Endothelial cell of umbilical vein (primary cell): ENCODE results near the gene RGL3. TPM values are rescaled to one million over a fixed set of nuclear protein-coding genes. Genes with fewer than 3 reads are reported as not detected.

ENCODE experiments used
- BruUV-seq: library from RNA; stranded (reverse); fragments of 400-500 nt; replicated peaks from 2 replicates; lab custom pipeline; 2021; lab: Mats Ljungman, UMichigan
- CTCF ChIA-PET: fragments of 300-600, 350-600 bp; sonication (Branson Sonifier 250); formaldehyde crosslinking; loops from one replicate; lab custom pipeline; 2021; ENCODE audit warnings: antibody characterized with exemption, inconsistent platforms; lab: Charles Lee
- POLR2A ChIA-PET: fragments of 300-600, 350-600 bp; sonication (Branson Sonifier 250); formaldehyde crosslinking; loops from one replicate; lab custom pipeline; 2021; ENCODE audit warnings: antibody characterized with exemption, inconsistent platforms; lab: Charles Lee
- DNase-seq: peaks from one replicate; pipeline ENCODE4 v3.0.0-alpha.2; 2011; ENCODE audit warnings: low read depth, low spot score
- FAIRE-seq: peaks from 2 replicates; lab custom pipeline; 2011; peaks lifted over from hg19 to GRCh38; lab: Jason Lieb, UNC
- H2AFZ ChIP-seq: 2 replicates; pipeline ENCODE4 v1.6.0; 2012; ENCODE audit warnings: low read depth, low read length, control low read depth, inconsistent platforms
- H3K27ac ChIP-seq: 2 replicates; pipeline ENCODE4 v1.5.1; 2011; ENCODE audit warnings: low read depth, mild to moderate bottlenecking, control low read depth, low read length, moderate library complexity; ENCODE audit not compliant: insufficient read depth
- H3K27me3 ChIP-seq, 2 experiments: 2 replicates each; pipeline versions ENCODE4 v1.6.0 to v1.6.1; 2011; ENCODE audit warnings: low read length in 2 of 2, mixed read lengths in 1 of 2; ENCODE audit not compliant: control insufficient read depth in 2 of 2, insufficient read depth in 2 of 2
- H3K36me3 ChIP-seq, 2 experiments: 2 replicates in 1 of 2; 3 replicates in 1 of 2; pipeline ENCODE4 v1.5.1; 2011; ENCODE audit warnings: low read length in 2 of 2, mild to moderate bottlenecking in 1 of 2, moderate library complexity in 1 of 2; ENCODE audit not compliant: control insufficient read depth in 2 of 2, insufficient read depth in 2 of 2; ENCODE audit errors: extremely low read depth in 1 of 2
- H3K4me1 ChIP-seq: 3 replicates; pipeline ENCODE4 v1.5.1; 2011; ENCODE audit warnings: mild to moderate bottlenecking, low read length; ENCODE audit not compliant: control insufficient read depth, insufficient read depth; ENCODE audit errors: extremely low read depth
- H3K4me2 ChIP-seq: 2 replicates; pipeline ENCODE4 v1.6.1; 2011; ENCODE audit warnings: low read length, control low read depth, mixed read lengths; ENCODE audit not compliant: insufficient read depth
- H3K4me3 ChIP-seq, 3 experiments: fragments of 200-600 bp in 1 of 3; sonication (generic), shearing (Covaris generic) in 1 of 3; replicated peaks in 1 of 3; 2 replicates each; pipeline ENCODE4 v1.5.1; 2011 to 2016; ENCODE audit warnings: control low read depth in 3 of 3, low read length in 3 of 3, mild to moderate bottlenecking in 2 of 3, inconsistent platforms in 1 of 3, low read depth in 1 of 3, moderate library complexity in 1 of 3; ENCODE audit not compliant: insufficient read depth in 1 of 3
- H3K79me2 ChIP-seq: 2 replicates; pipeline ENCODE4 v1.6.0; 2012; ENCODE audit warnings: low read length, inconsistent platforms; ENCODE audit not compliant: control insufficient read depth, insufficient read depth
- H3K9ac ChIP-seq: replicated peaks from 2 replicates; pipeline ENCODE3; 2011; ENCODE audit warnings: low read length, control low read depth; ENCODE audit not compliant: insufficient read depth; ENCODE audit errors: extremely low read depth
- H3K9me1 ChIP-seq: replicated peaks from 3 replicates; pipeline ENCODE4 v1.6.0; 2011; ENCODE audit warnings: mild to moderate bottlenecking, low read length; ENCODE audit not compliant: control insufficient read depth, insufficient read depth; ENCODE audit errors: extremely low read depth
- H3K9me3 ChIP-seq: replicated peaks from 2 replicates; pipeline ENCODE4 v1.5.1; 2012; ENCODE audit warnings: low read length, inconsistent platforms; ENCODE audit not compliant: control insufficient read depth, insufficient read depth
- H4K20me1 ChIP-seq: replicated peaks from 2 replicates; pipeline ENCODE3; 2011; ENCODE audit warnings: mild to moderate bottlenecking, low read length; ENCODE audit not compliant: control insufficient read depth, insufficient read depth; ENCODE audit errors: extremely low read depth
- CTCF ChIP-seq, 2 donors: IDR thresholded peaks; 1 replicate in 1 of 2; 2 replicates in 1 of 2; pipeline ENCODE4 v1.5.1; 2011; ENCODE audit warnings: low read length in 2 of 2, mild to moderate bottlenecking in 2 of 2, moderate library complexity in 2 of 2, control low read depth in 1 of 2, inconsistent platforms in 1 of 2, low read depth in 1 of 2; ENCODE audit not compliant: insufficient read depth in 1 of 2; ENCODE audit errors: extremely low read depth in 1 of 2
- EZH2 ChIP-seq: IDR thresholded peaks from 2 replicates; pipeline ENCODE4 v1.6.1; 2012; ENCODE audit warnings: borderline replicate concordance, low read depth, mild to moderate bottlenecking, moderate library complexity, low read length, inconsistent platforms; ENCODE audit not compliant: severe bottlenecking
- FOS ChIP-seq: IDR thresholded peaks from 2 replicates; pipeline ENCODE4 v1.6.1; 2011; ENCODE audit warnings: mild to moderate bottlenecking, low read length, moderate library complexity, borderline replicate concordance; ENCODE audit not compliant: insufficient read depth
- GATA2 ChIP-seq: IDR thresholded peaks from 2 replicates; pipeline ENCODE4 v1.7.0; 2011; ENCODE audit warnings: low read depth, mild to moderate bottlenecking, moderate library complexity, mixed read lengths, low read length; ENCODE audit not compliant: insufficient read length, insufficient read depth
- JUN ChIP-seq: IDR thresholded peaks from 2 replicates; pipeline ENCODE4 v1.6.1; 2011; ENCODE audit warnings: borderline replicate concordance, low read depth; ENCODE audit not compliant: insufficient read length, insufficient read depth
- MYC ChIP-seq: IDR thresholded peaks from one replicate; pipeline ENCODE4 v1.6.1; 2011; ENCODE audit warnings: mild to moderate bottlenecking, low read depth, low read length
- POLR2A ChIP-seq: IDR thresholded peaks from 2 replicates; pipeline ENCODE4 v1.6.1; 2012; ENCODE audit warnings: low read depth, mild to moderate bottlenecking, control low read depth, low read length
- POLR2AphosphoS5 ChIP-seq: IDR thresholded peaks from 2 replicates; pipeline ENCODE4 v1.6.1; 2012; ENCODE audit warnings: low read depth, mild to moderate bottlenecking, control low read depth, low read length, moderate library complexity; ENCODE audit not compliant: insufficient read depth
- dilution Hi-C: fragments of 300-500 bp; cut with MboI; formaldehyde crosslinking; loops from one replicate; pipeline ENCODE4 v1.15.0; 2019; ENCODE audit warnings: low sequenced_read_pairs; ENCODE audit not compliant: extremely low pct_ligation_motif_present
- intact Hi-C: fragments of 100-400 bp; cut with micrococcal nuclease; formaldehyde crosslinking; loops from one replicate; pipeline ENCODE4 v1.10.0; 2022
- polyA plus RNA-seq, 4 experiments: library from polyadenylated mRNA; depleted of rRNA in 3 of 4; stranded (reverse) in 3 of 4; unstranded in 1 of 4; fragments of >200 nt; gene quantifications; 2 replicates each; pipeline versions ENCODE4 v1.2.1 to v1.2.3, GENCODE V29; 2011 to 2012; ENCODE audit warnings: missing spikeins in 1 of 4
- total RNA-seq: library from RNA; stranded (reverse); gene quantifications from 2 replicates; pipeline ENCODE4 v1.2.3, GENCODE V29; 2021
- TF ChIP-seq, protein P1 (sequence below): IDR thresholded peaks from 2 replicates; pipeline ENCODE4 v1.6.1; 2011; ENCODE audit not compliant: insufficient read depth, insufficient read length

Gene RGL3
- total and polyA plus RNA-seq, 2 donors (not counting 3 experiments of a cell fraction or from before 2014, with no cell fraction given) = 0.23 to 5.2 TPM

GRCh38 chr19:11377237-11377636 lies 41.9 kb downstream of the RGL3 start:
- no peaks in the 10 kb centered on the region for H3K9me3 ChIP-seq
- ChIA-PET POLR2A (interaction anchor here (0.7 kb wide), 1 partner anchor 83 kb away, joined by 3 read pairs; no protein-coding TSS in a partner anchor), CTCF (interaction anchor here (0.7 to 2.4 kb wide), 12 partner anchors 9 to 105 kb away, joined by 3 to 22 read pairs (median 4); partner anchors contain the start of genes CCDC159, ODAD3, PRKCSH and TMEM205)
- no peak overlapping the region for H3K4me2 ChIP-seq
- H3K27me3 ChIP-seq = no peaks in the 10 kb centered on the region
- no peak overlapping the region for H3K27ac ChIP-seq
- H3K36me3 ChIP-seq = no peaks in the 10 kb centered on the region
- dilution Hi-C loops = no loop called here
- peaks cover 44% of the 10 kb centered on the region for H3K4me1 ChIP-seq
- DNase-seq (peak; percentile 50), FAIRE-seq (peak; percentile 70)
- no peak overlapping the region for H2AFZ ChIP-seq
- intact Hi-C loops = no loop called here
- BruUV-seq = no TSS peak
- H3K4me3 ChIP-seq = no peak overlapping the region
- TF ChIP-seq FOS = peak; percentile 66
- no peak for TF ChIP-seq POLR2AphosphoS5
- peak; percentile 20 for TF ChIP-seq JUN
- H3K9ac ChIP-seq = no peak overlapping the region
- peaks cover 6% of the 10 kb centered on the region for H3K79me2 ChIP-seq
- H3K9me1 ChIP-seq = no peaks in the 10 kb centered on the region
- no peaks in the 10 kb centered on the region for H4K20me1 ChIP-seq

DNA sequence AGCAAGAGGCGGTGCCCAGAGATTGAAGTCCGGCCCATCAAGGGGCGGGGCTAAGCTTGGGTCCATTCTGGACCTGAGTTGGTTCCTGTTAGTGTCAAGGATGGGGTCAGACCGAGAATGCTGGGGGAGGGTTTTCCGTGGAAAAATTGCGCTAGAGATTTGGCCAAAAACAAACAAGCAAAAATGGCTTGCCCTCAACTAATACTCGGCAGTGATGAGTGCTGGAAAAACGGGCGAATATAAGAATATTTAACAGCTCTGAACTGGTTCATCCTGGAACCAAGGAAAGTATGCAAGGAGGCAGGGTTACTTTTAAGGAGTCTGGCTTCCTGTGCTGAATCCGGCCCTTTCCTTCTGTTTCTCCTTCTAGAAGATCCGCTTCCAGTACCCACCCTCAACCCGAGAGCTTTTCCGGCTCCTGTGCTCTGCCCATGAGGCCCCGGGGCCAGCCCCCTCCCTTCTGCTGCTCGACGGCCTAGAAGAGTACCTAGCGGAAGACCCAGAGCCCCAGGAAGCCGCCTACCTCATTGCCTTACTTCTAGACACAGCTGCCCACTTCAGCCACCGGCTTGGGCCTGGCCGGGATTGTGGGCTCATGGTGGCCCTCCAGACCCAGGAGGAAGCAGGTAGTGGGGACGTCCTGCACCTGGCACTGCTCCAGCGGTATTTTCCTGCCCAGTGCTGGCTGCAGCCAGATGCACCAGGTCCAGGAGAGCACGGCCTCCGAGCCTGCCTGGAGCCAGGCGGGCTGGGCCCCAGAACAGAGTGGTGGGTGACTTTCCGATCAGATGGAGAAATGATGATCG lies 43.8 kb downstream of the RGL3 start:
- POLR2A ChIA-PET = interaction anchor here (0.6 to 1.6 kb wide), 4 partner anchors 9 to 31 kb away, joined by 3 to 4 read pairs (median 4); partner anchors contain the start of gene EPOR
- intact Hi-C loops = loop anchor here (1.0 to 2.0 kb wide), 2 partner anchors 29 to 37 kb away; partner anchors contain the start of genes CCDC159, RAB3D and TMEM205
- Histone ChIP-seq H3K9me3 (no peaks in the 10 kb centered on the region), H2AFZ (peak overlapping the region; percentile 56), H3K4me1 (peaks cover 42% of the 10 kb centered on the region), H3K36me3 (no peaks in the 10 kb centered on the region), H3K4me2 (peak overlapping the region; percentile 87), H3K9ac (peak overlapping the region; percentile 50), H4K20me1 (no peaks in the 10 kb centered on the region), H3K27me3 (no peaks in the 10 kb centered on the region), H3K27ac (peak overlapping the region; percentile 68), H3K79me2 (peaks cover 6% of the 10 kb centered on the region), H3K4me3 (peak overlapping the region; percentile 21 to 65 (median 31)), H3K9me1 (no peaks in the 10 kb centered on the region)
- TSS peak; percentile 77 for BruUV-seq
- TF ChIP-seq EZH2 (no peak), POLR2A (peak; percentile 78), CTCF (IDR thresholded peaks at IDR 0.05; ENCODE audit: extremely low read depth in 1 of 2, insufficient read depth in 1 of 2, low read depth in 1 of 2, low read length in 2 of 2) (no peak), MYC (no peak), JUN (no peak), POLR2AphosphoS5 (peak; percentile 12), FOS (no peak), GATA2 (no peak)
- TF ChIP-seq, protein P1, sequence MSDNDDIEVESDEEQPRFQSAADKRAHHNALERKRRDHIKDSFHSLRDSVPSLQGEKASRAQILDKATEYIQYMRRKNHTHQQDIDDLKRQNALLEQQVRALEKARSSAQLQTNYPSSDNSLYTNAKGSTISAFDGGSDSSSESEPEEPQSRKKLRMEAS = no peak
- CTCF ChIA-PET = interaction anchor here (1.0 to 2.8 kb wide), 11 partner anchors 8 to 107 kb away, joined by 3 to 20 read pairs (median 4); partner anchors contain the start of genes CCDC159, EPOR, ODAD3 and PRKCSH
- FAIRE-seq = no peak
- peak; percentile 67 for DNase-seq
- dilution Hi-C loops = no loop called here
